ENCODE data around the gene BNC2. TPM values are rescaled to one million over a fixed set of nuclear protein-coding genes. Genes with fewer than 3 reads are reported as not detected.
"Not testable (repeated sequence)": the region's sequence is repeated elsewhere in the genome, so short reads cannot be mapped to it uniquely, and the experiment has no call there.

BNC2 gene
- total and polyA plus RNA-seq, 2 of the 4 experiments (the other 2 are of a cell fraction): 15.5 to 45.2 TPM

GRCh38 chr9:16912197-16912596 lies 41.7 kb upstream of the BNC2 start:
- Histone ChIP-seq H2BK120ac (ENCODE audit: low read depth, low read length) (no peak overlapping the region), H4K8ac (ENCODE audit: low read depth in 2 of 2, low read length in 2 of 2) (no peak overlapping the region), H3K36me3 (ENCODE audit: control insufficient read depth, insufficient read depth, low read length) (no peaks in the 10 kb centered on the region), H4K91ac (ENCODE audit: insufficient read depth, low read depth, low read length) (no peak overlapping the region), H3K9ac (ENCODE audit: low read depth, low read length) (no peak overlapping the region), H2BK15ac (ENCODE audit: low read depth, low read length) (no peak overlapping the region), H3K4ac (ENCODE audit: low read depth, low read length) (no peak overlapping the region), H2BK5ac (ENCODE audit: low read depth, low read length, poor library complexity, severe bottlenecking) (no peak overlapping the region), H2AFZ (replicated peaks; ENCODE audit: low read length, poor library complexity) (no peak overlapping the region), H3K27me3 (ENCODE audit: control insufficient read depth, insufficient read depth, low read length) (no peaks in the 10 kb centered on the region), H3K4me3 (ENCODE audit: insufficient read depth, low read depth, low read length) (no peak overlapping the region), H3K79me1 (ENCODE audit: low read depth in 1 of 2, low read length in 2 of 2) (no peaks in the 10 kb centered on the region), H3K14ac (replicated peaks; ENCODE audit: low read depth, low read length) (no peak overlapping the region), H3K23ac (ENCODE audit: low read depth, low read length) (no peak overlapping the region), H4K5ac (ENCODE audit: low read depth, low read length) (no peak overlapping the region), H3K4me2 (ENCODE audit: low read depth, low read length) (no peak overlapping the region), H3K9me1 (ENCODE audit: insufficient read depth, low read length) (no peaks in the 10 kb centered on the region), H3K18ac (ENCODE audit: low read depth, low read length) (no peak overlapping the region), H4K20me1 (ENCODE audit: insufficient read depth, low read length) (no peaks in the 10 kb centered on the region), H2AK9ac (replicated peaks; ENCODE audit: low read depth, low read length, poor library complexity) (no peak overlapping the region), H2AK5ac (ENCODE audit: low read depth, low read length) (no peak overlapping the region), H3K9me3 (ENCODE audit: control insufficient read depth, insufficient read depth, low read length) (no peaks in the 10 kb centered on the region), H3K27ac (ENCODE audit: insufficient read depth, low read length) (no peak overlapping the region), H2BK20ac (ENCODE audit: low read depth, low read length) (no peak overlapping the region), H3K4me1 (ENCODE audit: control insufficient read depth, insufficient read depth, low read length) (no peaks in the 10 kb centered on the region), H3K56ac (ENCODE audit: extremely low read depth, insufficient read depth, low read length) (no peak overlapping the region)
- ATAC-seq (ENCODE audit: low read depth): no peak
- in situ Hi-C loops (cut with MboI; ENCODE audit: low sequenced_read_pairs) (no loop called here), dilution Hi-C loops (cut with HindIII; ENCODE audit: low sequenced_read_pairs, unreplicated experiment) (no loop called here), intact Hi-C loops (cut with micrococcal nuclease) (no loop called here)
- no CpG with 5 or more reads among the region's 2 CpGs for WGBS, 2 experiments (ENCODE audit: extremely low coverage in 2 of 2, insufficient read length in 1 of 2)
- no peak for DNase-seq
- POLR2A ChIA-PET (ENCODE audit: unreplicated experiment): no interaction called here
- CTCF ChIA-PET: interaction anchor here (0.6 to 0.7 kb wide), 2 partner anchors 16 to 518 kb away, joined by 3 to 4 read pairs; no protein-coding TSS in a partner anchor
- 0 out of 2 replicates have a peak, but pooled peaks have one; percentile 33 for TF ChIP-seq NFE2L2 (IDR thresholded peaks at IDR 0.05; ENCODE audit: low read depth, low read length)
- no peak for TF ChIP-seq CHD1 (IDR thresholded peaks at IDR 0.05; ENCODE audit: low read depth, low read length)
- no peak for TF ChIP-seq POLR2A (IDR thresholded peaks at IDR 0.05; ENCODE audit: low read depth, low read length)
- BruUV-seq (replicated peaks): no TSS peak

- H3K4me2 ChIP-seq (ENCODE audit: low read depth, low read length); H2BK20ac ChIP-seq (ENCODE audit: low read depth, low read length); ATAC-seq (ENCODE audit: low read depth); H2AK5ac ChIP-seq (ENCODE audit: low read depth, low read length); H3K18ac ChIP-seq (ENCODE audit: low read depth, low read length); POLR2A ChIA-PET (ENCODE audit: unreplicated experiment); H2AFZ ChIP-seq (replicated peaks; ENCODE audit: low read length, poor library complexity); CTCF ChIA-PET; H3K4me3 ChIP-seq (ENCODE audit: insufficient read depth, low read depth, low read length); H2BK5ac ChIP-seq (ENCODE audit: low read depth, low read length, poor library complexity, severe bottlenecking); H3K4ac ChIP-seq (ENCODE audit: low read depth, low read length); DNase-seq; H4K8ac ChIP-seq (ENCODE audit: low read depth in 2 of 2, low read length in 2 of 2); H4K91ac ChIP-seq (ENCODE audit: insufficient read depth, low read depth, low read length); H3K36me3 ChIP-seq (ENCODE audit: control insufficient read depth, insufficient read depth, low read length); H3K27ac ChIP-seq (ENCODE audit: insufficient read depth, low read length); H3K14ac ChIP-seq (replicated peaks; ENCODE audit: low read depth, low read length); BruUV-seq (replicated peaks); in situ Hi-C loops (cut with MboI; ENCODE audit: low sequenced_read_pairs); H4K5ac ChIP-seq (ENCODE audit: low read depth, low read length); H3K79me1 ChIP-seq (ENCODE audit: low read depth in 1 of 2, low read length in 2 of 2); H4K20me1 ChIP-seq (ENCODE audit: insufficient read depth, low read length); H2BK120ac ChIP-seq (ENCODE audit: low read depth, low read length); H3K56ac ChIP-seq (ENCODE audit: extremely low read depth, insufficient read depth, low read length); intact Hi-C loops (cut with micrococcal nuclease); H3K9me3 ChIP-seq (ENCODE audit: control insufficient read depth, insufficient read depth, low read length); dilution Hi-C loops (cut with HindIII; ENCODE audit: low sequenced_read_pairs, unreplicated experiment); H3K9me1 ChIP-seq (ENCODE audit: insufficient read depth, low read length); H2AK9ac ChIP-seq (replicated peaks; ENCODE audit: low read depth, low read length, poor library complexity); H3K27me3 ChIP-seq (ENCODE audit: control insufficient read depth, insufficient read depth, low read length); H3K4me1 ChIP-seq (ENCODE audit: control insufficient read depth, insufficient read depth, low read length); H2BK15ac ChIP-seq (ENCODE audit: low read depth, low read length); H3K9ac ChIP-seq (ENCODE audit: low read depth, low read length); H3K23ac ChIP-seq (ENCODE audit: low read depth, low read length): not testable (repeated sequence)
These were observed 37.7 kb upstream of the BNC2 start for GRCh38 chr9:16908206-16908605.
